ENCODE measurements around the gene POU6F1.

- TF ChIP-seq CTCF (IDR thresholded peaks at IDR 0.05) (no peak), POLR2A (IDR thresholded peaks at IDR 0.05) (no peak)
These were observed 14.8 kb upstream of the POU6F1 start for GRCh38 chr12:51232642-51233041.
